ENCODE data around the gene ZNF222.

The ZNF222 gene

DNA sequence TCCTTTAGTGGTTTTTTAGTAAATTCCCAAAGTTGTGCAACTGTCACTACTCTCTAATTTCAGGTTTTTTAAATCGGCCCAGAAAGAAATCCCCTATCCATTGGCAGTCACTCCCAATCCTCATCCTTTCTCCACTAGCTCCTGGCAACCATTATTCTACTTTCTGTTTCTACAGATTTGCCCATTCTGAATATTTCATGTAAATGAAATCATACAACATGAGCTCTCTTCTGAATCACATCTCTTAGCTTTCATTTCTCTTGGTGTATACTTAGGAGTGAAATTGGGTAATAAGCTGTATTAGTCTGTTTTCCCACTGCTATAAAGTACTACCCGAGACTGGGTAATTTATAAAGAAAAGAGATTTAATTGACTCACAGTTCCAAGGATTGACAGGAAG lies 17.0 kb downstream of the ZNF222 start:
- Histone ChIP-seq H3K9me3 (ENCODE audit: control insufficient read depth, low read length) (no peaks in the 10 kb centered on the region), H3K4me2 (ENCODE audit: low read length) (no peak overlapping the region), H3K27me3 (ENCODE audit: control insufficient read depth, insufficient read depth, low read length) (no peaks in the 10 kb centered on the region), H3K9ac (no peak overlapping the region), H3K79me2 (no peaks in the 10 kb centered on the region), H3K4me3 (ENCODE audit: low read depth, low read length) (no peak overlapping the region), H2AFZ (no peak overlapping the region), H3K4me1 (no peaks in the 10 kb centered on the region), H3K36me3 (ENCODE audit: control insufficient read depth, insufficient read depth, low read length) (no peaks in the 10 kb centered on the region), H3K27ac (no peak overlapping the region)
- TF ChIP-seq, protein P1, sequence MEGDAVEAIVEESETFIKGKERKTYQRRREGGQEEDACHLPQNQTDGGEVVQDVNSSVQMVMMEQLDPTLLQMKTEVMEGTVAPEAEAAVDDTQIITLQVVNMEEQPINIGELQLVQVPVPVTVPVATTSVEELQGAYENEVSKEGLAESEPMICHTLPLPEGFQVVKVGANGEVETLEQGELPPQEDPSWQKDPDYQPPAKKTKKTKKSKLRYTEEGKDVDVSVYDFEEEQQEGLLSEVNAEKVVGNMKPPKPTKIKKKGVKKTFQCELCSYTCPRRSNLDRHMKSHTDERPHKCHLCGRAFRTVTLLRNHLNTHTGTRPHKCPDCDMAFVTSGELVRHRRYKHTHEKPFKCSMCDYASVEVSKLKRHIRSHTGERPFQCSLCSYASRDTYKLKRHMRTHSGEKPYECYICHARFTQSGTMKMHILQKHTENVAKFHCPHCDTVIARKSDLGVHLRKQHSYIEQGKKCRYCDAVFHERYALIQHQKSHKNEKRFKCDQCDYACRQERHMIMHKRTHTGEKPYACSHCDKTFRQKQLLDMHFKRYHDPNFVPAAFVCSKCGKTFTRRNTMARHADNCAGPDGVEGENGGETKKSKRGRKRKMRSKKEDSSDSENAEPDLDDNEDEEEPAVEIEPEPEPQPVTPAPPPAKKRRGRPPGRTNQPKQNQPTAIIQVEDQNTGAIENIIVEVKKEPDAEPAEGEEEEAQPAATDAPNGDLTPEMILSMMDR (IDR thresholded peaks at IDR 0.05): no peak

DNA sequence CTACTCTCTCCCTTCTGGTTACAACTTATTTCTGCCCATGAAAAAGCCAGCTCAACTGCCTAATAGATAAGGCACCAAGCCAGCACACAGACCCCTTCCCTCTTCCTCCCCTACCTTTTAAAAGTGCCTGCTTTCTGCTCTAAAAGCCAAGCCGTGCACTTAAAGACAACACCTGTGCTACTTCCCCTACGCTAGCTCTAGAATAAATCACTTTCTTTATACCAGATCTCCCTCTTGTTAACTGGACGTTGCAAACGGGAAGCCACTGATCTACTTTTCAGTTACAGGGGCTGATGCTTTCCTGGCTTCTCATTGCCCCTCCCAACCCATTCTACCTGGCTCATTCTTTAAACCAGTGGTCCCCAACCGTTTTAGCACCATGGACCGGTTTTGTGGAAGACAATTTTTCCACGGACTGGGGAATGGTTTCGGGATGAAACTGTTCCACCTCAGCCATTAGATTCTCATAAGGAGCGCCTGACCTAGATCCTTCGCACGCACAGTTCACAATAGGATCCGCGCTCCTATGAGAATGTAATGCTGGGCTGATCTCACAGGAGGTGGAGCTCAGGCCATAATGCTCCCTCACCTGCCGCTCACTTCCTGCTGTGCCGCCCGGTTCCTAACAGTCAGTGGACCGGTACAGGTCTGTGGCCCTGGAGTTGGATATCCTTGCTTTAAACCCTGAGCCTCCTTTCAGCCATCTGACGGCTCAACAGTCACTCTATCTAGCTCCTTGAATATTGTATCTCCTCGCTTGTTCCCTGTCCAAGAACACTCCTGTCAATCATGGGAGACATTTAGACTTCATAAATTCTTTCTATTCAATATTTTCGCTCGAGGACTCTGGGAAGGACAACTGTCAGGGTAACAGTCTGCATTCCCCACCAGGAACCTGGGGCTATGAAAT lies 25.8 kb downstream of the ZNF222 start:
- Histone ChIP-seq H3K79me2 (peaks cover 9% of the 10 kb centered on the region), H3K4me1 (peaks cover 8% of the 10 kb centered on the region), H3K27me3 (ENCODE audit: control insufficient read depth, insufficient read depth, low read length) (no peaks in the 10 kb centered on the region), H3K9me3 (ENCODE audit: control insufficient read depth, low read length) (no peaks in the 10 kb centered on the region), H3K4me3 (ENCODE audit: low read depth, low read length) (peak overlapping the region; percentile 79), H3K27ac (peak overlapping the region; percentile 84), H3K9ac (no peak overlapping the region), H2AFZ (peak overlapping the region; percentile 87), H3K4me2 (ENCODE audit: low read length) (peak overlapping the region; percentile 80), H3K36me3 (ENCODE audit: control insufficient read depth, insufficient read depth, low read length) (no peaks in the 10 kb centered on the region)
- TF ChIP-seq, protein P1 (IDR thresholded peaks at IDR 0.05): no peak

DNA sequence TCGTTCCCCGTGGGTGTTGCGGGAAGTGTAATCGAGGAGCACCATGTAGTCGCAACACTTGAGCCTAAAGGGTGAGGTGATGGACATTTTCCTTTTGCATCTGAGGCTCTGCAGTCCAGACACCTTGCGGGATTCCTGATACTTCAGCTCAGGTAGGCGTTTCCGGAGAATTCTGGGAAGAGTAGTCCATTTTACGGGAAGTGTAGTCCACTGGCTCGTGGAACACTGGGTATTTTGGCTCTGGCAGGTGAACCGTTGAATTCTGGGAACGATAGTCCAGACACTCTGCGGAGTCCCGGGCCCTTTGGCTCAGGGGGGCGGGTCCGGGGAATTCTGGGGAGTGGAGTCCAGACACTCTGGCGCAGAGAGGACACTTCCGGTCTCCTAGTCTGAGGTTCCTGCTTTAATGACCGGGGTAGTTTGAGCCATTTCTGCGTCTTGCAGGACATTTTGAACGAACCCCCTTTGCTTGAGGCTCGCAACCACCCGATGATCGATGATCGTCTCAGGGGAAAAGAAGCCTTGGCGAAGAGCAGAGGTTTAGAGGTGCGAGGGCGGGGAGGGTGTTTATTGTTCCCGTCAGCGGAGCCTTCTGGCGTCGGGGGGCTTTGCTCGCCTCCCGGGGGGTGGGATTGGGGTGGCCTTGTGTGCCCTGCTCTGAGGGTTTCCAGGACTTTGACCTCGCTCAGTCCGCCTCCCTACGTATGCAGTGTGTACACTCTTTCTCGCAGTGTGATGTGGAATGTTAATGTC lies 26.6 kb downstream of the ZNF222 start, which contains the start of gene ZNF223:
TSS of gene ZNF223 (plus strand) at position 387 of the 753 bp plus-strand sequence. CDS start 3,141 bp downstream, outside the sequence.
- no peaks in the 10 kb centered on the region for H3K27me3 ChIP-seq (ENCODE audit: control insufficient read depth, insufficient read depth, low read length)
- H3K9me3 ChIP-seq (ENCODE audit: control insufficient read depth, low read length): no peaks in the 10 kb centered on the region
- peak within 1 kb of the TSS; percentile 85 for H3K4me2 ChIP-seq (ENCODE audit: low read length)
- peak within 1 kb of the TSS; percentile 79 for H3K4me3 ChIP-seq (ENCODE audit: low read depth, low read length)
- peak within 1 kb of the TSS; percentile 87 for H2AFZ ChIP-seq
- peak within 1 kb of the TSS; percentile 84 for H3K27ac ChIP-seq
- TF ChIP-seq, protein P1 (IDR thresholded peaks at IDR 0.05): no peak
- H3K36me3 ChIP-seq (ENCODE audit: control insufficient read depth, insufficient read depth, low read length): no peaks in the 10 kb centered on the region
- peaks cover 8% of the 10 kb centered on the region for H3K4me1 ChIP-seq
- H3K9ac ChIP-seq: peak within 1 kb of the TSS; percentile 55
- peaks cover 9% of the 10 kb centered on the region for H3K79me2 ChIP-seq

DNA sequence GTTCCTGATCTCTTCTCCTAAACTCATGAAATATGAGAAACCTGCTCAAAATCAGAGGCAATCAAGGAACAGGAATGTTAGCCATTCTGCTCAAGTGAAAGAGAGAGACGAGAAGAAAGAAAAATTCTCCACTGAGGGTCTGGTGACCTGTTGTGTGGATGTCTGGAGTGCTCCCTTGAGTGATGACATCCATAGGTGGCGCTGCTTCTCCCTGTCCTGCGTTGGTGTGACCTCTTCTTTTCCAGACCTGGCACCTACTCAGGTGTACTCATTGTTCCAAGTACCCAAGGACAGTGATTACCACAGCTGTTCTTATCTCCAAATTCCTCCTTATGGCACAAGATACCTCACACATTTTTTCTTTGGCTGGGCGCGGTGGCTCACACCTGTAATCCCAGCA lies 30.7 kb downstream of the ZNF222 start:
- Histone ChIP-seq H3K27me3 (ENCODE audit: control insufficient read depth, insufficient read depth, low read length) (no peaks in the 10 kb centered on the region), H3K4me2 (ENCODE audit: low read length) (no peak overlapping the region), H3K9me3 (ENCODE audit: control insufficient read depth, low read length) (no peaks in the 10 kb centered on the region), H2AFZ (no peak overlapping the region), H3K4me1 (peaks cover 8% of the 10 kb centered on the region), H3K27ac (no peak overlapping the region), H3K4me3 (ENCODE audit: low read depth, low read length) (no peak overlapping the region), H3K36me3 (ENCODE audit: control insufficient read depth, insufficient read depth, low read length) (no peaks in the 10 kb centered on the region), H3K79me2 (peaks cover 9% of the 10 kb centered on the region), H3K9ac (no peak overlapping the region)
- TF ChIP-seq, protein P1 (IDR thresholded peaks at IDR 0.05): no peak
